HG03025 (cell line): Measurements from ENCODE around the gene MAPKAPK3.
"Not testable (repeated sequence)": the region's sequence is repeated elsewhere in the genome, so short reads cannot be mapped to it uniquely, and the experiment has no call there.

Source experiments
- ATAC-seq: cut with Tn5 transposase; IDR thresholded peaks from one replicate; pipeline ENCODE4 v1.9.1; 2021; ENCODE audit warnings: mild to moderate bottlenecking, moderate library complexity; ENCODE audit not compliant: unreplicated experiment, low FRiP score

MAPKAPK3 gene

DNA sequence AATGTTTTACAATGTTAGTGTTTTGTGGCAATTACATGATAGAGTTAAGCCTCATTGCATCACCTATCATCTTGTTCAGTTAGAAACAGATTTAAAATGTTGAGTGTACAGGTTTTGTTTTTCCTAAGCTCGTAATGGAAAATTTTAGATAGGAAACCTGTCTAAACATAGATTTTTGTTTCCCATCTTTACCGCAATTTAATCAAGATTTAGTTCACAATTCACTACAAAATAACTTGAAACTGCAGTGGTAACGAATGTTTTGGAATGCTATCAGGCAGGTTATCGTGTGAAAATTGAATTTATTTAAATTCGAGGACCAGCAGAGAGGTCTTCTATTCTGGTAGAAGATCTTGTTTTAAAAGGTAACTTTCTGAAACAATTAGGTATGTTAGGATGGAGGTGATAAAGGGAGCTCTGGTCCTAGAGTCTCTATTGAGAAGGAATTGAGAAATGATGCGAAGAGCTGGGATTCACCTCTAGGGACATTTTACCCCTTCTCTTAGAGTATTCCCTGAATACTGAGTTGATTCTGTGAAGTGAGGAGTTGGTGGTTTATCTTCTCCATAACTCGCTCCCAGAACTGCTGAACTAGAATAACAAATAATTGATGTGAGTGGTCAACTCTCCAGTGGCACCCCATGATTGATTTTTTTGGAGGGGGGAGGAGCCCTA lies 59.2 kb downstream of the MAPKAPK3 start:
- no peak for ATAC-seq

DNA sequence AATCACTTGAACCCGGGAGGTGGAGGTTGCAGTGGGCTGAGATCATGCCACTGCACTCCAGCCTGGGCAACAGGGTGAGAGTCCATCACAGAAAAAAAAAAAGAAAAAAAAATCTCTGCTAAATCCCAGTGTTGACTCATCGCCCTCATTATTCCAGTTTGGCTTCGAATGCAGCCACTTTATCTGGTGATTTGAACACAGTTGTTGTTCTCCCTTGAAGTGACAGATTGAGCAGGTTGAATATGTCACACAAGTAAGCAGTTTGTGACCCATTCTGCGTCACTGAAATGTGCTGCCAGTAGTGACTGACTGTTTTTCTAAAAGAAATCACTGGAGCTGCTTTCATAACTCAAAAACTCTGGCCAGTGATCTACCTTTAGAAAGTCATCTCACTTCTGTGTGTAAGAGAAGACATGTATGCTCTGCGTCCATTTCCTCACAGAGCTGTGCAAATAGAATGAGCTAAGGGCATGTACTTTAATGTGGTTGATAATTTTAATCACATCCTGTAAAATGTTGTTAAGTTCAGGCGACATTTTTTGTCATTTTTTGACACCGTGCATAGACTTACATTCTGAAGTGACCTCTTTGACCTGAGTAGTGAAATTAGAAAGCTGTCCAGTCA lies 70.3 kb downstream of the MAPKAPK3 start:
- ATAC-seq = no peak

DNA sequence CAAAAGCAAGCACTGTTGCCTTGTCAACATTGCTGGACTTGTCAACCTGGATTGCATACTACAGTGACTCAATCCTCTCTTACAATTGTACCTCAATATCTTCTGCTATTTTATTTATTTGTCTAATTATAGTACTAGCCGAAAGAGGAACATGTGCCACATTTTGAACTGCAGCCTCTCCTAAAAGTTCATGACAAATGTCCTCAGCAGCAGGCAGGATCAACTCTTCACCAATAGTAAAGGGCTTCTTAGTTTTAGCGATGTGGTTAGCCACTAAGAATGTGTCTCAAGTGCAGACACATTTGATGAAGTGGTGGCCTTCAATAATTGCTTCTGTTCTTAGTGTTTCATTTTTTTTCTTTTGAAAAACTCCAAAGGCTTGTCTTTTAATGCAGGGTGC lies 71.0 kb downstream of the MAPKAPK3 start:
- no peak for ATAC-seq

DNA sequence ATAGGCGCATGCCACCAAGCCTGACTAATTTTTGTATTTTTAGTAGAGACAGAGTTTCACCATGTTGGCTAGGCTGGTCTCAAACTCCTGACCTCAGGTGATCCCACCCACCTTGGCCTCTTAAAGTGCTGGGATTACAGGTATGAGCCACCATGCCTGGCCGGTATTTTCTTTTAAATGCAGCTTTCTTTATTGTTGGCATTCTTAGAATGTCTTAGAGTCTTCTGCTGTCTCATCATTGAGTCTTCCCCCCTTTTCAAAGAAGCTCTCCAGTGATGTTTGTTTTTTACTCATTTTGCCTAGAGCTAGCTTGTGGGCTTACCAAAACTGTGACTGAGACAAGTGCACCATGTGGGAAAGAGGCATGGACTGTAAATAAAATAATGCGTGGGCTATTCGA lies 71.7 kb downstream of the MAPKAPK3 start:
- ATAC-seq = not testable (repeated sequence)

DNA sequence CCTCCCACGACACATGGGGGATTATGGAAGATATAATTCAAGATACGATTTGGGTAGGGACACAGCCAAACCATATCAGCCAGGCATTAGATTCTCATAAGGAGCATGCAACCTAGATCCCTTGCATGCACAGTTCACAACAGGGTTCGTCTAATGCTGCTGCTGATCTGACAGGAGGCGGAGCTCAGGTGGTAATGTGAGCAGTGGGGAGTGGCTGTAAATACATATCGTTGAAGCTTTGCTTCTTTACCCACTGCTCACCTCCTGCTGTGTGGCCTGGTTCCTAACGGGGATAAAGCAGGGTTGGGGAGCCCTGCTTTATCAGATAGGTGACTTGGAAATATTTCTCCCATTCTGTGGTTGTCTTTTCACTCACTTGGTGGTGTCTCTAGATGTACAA lies 72.6 kb downstream of the MAPKAPK3 start:
- ATAC-seq = no peak

DNA sequence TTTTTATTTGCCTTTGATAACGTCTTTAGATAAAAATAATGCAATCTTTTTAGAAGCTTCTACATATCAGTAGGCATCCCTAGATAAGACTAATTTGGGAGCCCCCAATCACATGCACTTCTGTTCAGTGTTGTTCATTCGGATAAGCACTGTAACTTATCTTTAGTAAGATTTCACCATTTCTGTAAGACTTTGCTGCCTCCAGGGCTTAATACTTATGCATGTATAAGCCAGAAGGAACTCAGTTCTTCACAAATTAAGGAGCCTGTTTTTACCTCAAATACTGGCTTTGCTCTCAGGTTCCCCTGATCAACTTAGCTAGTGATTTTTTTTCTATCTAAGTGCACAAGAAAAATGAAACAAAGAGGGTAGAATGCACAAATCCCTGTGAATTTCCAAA lies 78.1 kb downstream of the MAPKAPK3 start:
- no peak for ATAC-seq

DNA sequence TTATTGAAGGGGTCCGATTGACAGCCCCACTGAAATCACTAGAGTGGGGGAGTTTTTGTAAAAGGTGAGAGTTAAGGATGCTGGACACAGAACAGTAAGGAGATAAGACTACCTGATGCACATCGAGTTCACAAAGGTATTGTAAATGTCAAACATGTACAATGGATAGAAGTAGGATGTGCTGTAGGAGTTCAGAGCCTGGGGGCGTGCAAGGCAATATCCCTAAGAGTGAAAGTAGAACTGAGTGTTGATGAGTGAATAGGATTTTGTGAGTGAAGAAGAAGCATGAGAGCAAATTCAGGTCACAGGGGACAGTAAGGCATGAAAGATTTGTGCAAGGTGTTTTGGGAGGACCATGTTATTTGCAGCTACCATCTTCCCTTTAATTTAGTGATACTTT lies 79.3 kb downstream of the MAPKAPK3 start:
- ATAC-seq = no peak

DNA sequence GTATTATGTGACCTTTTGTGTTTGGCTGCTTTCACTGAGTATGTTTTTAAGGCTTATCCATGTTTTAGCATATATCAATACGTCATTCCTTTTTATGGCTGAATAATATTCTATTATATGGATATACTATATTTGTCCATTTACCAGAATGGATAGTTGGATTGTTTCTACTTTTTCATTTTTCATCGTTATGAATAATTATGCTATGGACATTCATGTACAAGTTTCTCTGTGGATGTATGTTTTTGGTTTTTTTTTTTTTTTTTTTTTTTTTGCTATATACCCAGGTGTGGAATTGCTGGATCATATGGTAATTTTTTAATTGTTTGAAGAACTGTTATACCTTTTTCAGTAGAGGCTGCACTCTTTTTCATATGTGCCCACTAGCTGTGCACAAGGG lies 81.3 kb downstream of the MAPKAPK3 start:
- no peak for ATAC-seq
